Fibroblast of skin of right biceps (primary cell): ENCODE results near the gene SNPH.
A peak's percentile ranks its signal among the peaks of the same experiment; 100 is the strongest.

Experiments
- DNase-seq: peaks from one replicate; pipeline ENCODE4 v3.0.0-alpha.2; 2013

The SNPH gene

GRCh38 chr20:1287787-1288569 is 21.9 kb downstream of the SNPH start:
- DNase-seq, result no peak

DNA sequence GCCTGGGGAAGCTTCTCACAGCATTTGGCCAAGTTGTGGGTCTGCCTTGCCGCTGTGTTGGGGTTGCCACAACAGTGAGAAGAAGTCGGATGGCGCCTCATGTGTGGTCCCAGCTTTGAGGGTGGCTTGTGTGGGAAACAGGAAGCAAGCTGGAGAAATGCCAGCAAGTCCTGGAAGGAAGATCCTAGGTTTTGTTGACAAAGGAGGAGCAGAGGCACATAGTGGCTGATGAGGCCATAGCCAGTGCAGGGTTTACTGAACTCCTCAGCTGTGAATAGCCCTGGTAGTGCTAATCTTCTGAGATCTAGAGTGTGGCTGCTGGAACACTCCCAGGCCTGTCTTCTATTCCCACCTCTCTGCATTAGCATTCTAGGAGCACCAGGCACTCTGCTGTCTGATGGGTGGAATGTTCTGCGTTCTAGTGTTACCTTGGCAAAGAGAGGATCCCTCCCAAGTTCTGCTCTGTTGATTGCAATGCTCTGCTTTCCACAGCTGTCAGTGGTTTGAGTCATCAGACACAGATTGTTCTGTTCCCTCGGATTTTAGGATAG is 25.2 kb downstream of the SNPH start:
- DNase-seq, result peak; percentile 54

- no peak for DNase-seq
Measured at GRCh38 chr20:1292620-1293019, 26.5 kb downstream of the SNPH start.

- no peak for DNase-seq
Measured at GRCh38 chr20:1293641-1294379, 27.7 kb downstream of the SNPH start.

DNA sequence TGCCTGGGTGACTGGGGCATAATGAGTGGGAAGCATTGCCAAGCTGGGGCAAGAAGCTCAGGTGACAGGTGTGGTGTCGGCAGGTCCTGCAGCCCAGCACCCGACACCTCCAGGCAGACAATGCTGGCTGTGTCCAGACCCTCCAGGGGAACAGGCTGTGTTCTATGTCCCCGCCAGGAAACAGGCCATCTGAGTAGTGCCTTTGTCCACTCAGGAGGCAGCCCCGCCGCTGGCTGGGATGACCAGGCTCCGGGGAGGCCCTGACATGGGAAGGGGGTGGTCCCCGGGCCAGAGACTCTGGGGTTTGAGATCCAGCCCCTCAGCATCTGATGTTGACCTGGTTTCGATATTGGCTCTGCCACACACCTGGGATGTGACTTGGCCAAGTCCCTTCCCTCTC is 28.4 kb downstream of the SNPH start:
- DNase-seq, result no peak

DNA sequence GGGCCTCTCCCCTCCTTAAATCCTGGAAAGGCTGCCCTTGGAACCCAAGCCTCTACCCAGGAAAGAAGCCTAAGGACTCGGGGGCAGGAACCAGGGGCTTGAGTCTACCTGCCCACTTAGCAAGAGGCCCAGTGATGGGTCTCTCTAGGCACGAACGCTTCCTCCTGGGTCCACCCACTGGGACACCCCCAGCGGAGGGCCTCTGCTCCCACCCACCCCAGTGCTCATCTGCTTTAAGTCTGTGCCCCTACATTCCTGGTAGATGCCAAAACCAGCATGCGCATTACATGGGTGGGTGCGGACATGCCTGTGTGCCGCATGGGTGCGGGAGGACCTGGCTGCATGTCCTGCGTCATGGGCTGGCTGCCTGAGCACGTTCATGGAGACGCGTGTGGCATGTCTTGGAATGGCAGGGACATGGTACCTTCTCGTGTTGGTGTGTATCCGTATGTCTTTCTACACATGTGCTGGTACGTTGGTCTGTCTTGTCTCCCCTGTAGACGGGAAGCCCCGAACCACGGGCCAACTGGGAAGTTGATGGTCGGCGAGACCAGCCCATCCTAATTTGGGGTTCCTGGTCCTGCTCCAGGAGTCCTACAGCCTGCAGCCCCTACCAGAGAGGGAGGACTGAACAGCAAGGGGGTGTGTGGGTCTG is 29.3 kb downstream of the SNPH start:
- no peak for DNase-seq

- no peak for DNase-seq
Measured at GRCh38 chr20:1296117-1296610, 30.1 kb downstream of the SNPH start.

DNA sequence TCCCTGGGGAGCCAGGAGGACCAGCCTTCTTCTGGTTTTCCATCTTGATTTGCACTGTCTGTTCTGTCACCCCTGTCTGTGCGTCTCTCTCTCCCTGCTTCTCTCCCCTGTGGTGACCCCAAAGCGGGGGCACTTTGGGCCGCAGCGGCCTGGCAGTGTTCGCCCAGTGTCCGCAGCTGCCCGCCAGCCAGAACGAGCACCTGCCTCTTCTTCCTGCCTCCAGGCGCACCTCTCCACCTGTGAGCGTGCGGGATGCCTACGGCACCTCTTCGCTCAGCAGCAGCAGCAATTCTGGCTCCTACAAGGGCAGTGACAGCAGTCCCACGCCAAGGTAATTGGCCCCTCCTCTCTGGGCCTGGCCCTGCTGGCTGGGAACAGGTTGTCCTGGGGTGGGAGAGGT is 30.8 kb downstream of the SNPH start:
- DNase-seq, result no peak

GRCh38 chr20:1297486-1297885 is 31.4 kb downstream of the SNPH start:
- no peak for DNase-seq

DNA sequence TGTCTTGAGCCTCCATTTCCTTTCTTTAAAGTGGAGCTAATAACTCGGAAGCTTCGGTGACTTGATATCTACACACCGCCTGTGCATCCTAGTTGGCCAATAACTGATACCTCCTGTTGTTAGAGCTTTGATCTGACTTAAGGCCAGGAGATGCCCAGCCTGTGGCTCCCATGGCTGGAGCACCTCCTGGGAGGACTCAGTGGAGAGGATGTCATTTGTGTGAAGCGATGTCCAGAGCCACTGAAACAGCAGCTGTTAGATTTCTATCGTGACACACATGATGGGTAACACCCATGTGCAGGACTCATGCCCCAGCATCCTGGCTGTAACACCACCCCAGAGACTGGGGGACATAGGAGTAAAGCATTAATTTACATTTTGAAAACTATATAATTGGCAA is 32.1 kb downstream of the SNPH start:
- DNase-seq, result no peak

DNA sequence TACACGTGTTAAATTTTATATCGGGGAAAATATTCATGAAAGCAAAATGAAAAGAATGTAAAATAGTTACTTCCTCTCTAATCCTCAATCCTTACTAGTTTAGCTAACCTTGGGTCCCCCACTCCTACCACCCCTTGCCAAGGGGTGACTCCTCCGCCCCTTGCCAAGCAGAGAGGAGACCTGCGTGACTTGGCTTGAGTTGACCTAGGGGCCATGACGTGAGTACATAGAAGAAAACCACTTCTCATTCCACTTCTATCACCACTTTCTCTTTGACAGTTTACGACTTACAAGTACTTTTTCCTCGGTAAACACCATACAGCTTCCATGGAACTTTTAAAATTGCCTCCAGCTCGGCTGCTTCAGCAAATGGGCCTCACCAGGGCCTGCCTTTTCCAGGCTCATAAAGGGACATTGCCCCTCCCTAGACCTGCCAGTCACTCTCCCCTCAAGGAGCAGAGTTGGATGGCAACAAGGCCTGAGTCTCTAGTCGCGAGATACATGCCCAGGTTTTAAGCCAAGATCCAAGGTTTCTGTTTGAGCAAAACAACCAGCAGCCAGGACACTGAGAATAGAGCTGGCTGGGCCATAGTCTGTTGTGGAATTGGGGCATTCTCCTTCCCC is 32.9 kb downstream of the SNPH start:
- no peak for DNase-seq

DNA sequence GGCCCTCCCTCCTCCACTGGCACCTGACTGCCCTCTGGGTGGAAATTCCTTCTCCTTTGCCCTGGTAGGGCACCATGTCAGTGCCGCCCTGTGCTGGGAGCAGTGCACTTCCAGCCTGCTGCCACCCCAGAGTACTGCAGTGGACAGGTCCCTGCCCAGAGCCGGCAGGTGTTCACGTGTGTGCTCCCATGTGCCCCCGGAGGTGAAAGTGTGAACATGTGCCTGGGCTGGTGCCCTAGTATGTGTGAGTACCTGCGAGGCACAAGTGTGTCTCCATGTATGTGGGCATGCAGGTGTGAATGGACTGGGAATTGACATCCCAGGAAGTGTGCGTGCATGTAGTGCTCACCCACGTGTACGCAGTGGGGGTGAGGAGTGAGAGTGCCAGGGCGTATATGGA is 33.4 kb downstream of the SNPH start:
- no peak for DNase-seq

DNA sequence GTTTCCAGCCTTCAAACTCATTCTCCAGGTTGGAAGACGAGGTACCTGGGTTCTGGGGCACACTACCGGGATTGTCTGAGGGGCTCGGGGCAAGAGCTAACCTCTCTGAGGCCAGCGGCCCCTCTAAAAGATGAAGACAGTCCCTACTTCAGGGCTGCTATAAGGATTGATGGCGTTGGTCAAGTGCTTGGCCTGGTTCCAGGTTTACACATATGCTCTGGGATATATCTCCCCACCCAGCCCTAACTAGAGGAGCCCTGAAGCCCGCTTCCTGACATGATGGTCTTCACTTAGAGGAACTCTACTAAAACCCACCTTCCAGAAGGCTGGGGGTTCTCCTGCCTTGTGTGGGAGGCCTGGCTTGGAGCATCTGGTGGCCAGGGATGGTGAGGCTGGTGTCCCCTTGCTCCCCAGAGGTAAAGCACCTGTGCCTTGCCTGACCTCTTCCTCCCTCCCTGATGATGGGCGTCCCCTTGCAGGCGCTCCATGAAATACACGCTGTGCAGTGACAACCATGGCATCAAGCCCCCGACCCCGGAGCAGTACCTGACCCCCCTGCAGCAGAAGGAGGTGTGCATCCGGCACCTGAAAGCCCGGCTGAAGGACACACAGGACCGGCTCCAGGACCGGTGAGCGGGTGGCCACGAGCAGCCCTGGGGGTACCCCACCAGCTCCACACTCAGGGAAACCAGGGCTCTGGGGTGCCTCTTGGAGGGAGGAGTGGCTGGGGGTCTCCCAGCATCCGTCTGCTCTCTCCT is 34.2 kb downstream of the SNPH start:
- DNase-seq, result no peak

DNA sequence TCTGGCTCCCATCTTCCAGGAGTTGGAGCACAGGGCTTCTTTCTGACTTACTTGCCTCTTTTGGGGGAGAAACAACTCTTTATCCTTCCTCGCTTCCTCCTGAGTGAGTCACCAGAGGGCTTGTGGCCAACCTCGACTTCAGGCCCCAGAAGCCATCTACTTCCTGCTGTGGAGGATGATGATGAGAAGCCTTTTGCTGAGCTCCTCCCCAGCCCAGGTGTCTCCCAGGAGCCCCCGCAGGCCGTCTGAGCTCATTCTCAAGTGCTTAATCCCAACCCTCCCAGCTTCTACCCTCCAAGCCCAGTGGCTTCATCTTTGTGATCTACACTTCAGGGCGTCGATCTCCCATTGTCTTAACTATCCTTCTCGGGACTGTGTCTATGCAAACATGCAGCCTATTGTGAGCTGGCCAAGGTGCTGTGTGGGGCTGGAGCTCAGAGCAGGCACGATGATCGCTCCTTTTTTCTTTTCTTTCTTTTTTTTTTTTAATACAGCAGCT is 35.0 kb downstream of the SNPH start:
- DNase-seq, result peak; percentile 76

GRCh38 chr20:1302685-1303541 is 36.8 kb downstream of the SNPH start:
- no peak for DNase-seq

DNA sequence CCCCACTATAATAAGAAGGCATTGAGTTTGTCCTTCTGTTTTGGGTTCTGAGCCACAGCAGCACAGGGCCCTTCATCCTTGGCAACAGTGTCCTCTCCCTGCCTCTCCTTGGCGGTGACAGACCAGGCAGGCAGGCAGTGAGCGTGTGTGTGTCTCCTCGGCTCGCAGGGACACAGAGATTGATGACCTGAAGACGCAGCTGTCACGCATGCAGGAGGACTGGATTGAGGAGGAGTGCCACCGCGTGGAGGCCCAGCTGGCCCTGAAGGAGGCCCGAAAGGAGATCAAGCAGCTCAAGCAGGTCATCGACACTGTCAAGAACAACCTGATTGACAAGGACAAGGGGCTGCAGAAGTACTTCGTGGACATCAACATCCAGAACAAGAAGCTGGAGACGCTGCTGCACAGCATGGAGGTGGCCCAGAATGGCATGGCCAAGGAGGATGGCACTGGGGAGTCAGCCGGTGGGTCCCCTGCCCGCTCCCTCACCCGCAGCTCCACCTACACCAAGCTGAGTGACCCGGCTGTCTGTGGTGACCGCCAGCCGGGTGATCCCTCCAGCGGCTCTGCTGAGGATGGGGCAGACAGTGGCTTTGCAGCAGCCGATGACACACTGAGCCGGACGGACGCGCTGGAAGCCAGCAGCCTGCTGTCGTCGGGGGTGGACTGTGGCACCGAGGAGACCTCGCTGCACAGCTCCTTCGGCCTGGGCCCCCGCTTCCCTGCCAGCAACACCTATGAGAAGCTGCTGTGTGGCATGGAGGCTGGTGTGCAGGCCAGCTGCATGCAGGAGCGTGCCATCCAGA is 38.8 kb downstream of the SNPH start:
- DNase-seq, result no peak

DNA sequence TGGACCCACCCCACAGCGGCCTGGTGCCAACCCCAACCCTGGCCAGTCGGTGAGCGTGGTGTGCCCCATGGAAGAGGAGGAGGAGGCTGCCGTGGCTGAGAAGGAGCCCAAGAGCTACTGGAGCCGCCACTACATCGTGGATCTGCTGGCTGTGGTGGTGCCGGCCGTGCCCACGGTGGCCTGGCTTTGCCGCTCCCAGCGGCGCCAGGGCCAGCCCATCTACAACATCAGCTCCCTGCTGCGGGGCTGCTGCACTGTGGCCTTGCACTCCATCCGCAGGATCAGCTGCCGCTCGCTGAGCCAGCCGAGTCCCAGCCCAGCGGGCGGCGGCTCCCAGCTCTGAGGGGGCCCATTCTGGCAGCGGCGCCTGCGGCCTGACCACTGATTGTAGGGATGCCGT is 39.6 kb downstream of the SNPH start:
- no peak for DNase-seq

- DNase-seq, result no peak
Measured at GRCh38 chr20:1306316-1307135, 40.4 kb downstream of the SNPH start.

DNA sequence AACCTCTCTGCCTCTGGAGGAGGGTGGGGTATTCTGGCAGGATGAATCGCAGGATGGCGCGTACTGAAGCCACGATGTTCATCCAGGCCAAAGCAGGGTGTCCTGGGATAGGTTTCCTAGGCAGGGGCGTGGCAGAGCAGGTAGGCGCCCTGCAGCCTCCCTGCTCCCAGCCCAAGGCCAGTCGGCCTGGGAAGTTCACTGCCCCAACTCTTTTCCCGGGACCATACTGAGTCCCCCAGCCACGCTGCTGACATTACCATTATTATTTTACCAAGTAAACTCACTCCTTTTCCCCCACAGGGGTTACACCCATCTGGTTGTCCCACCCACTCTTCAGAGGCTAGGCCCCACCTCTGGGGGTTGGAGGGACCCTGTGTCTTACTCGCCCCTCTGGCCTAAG is 41.1 kb downstream of the SNPH start:
- no peak for DNase-seq
